Spinal cord (tissue), 10 donors: ENCODE data around the gene ADAMTSL1. TPM values are rescaled to one million over a fixed set of nuclear protein-coding genes. Genes with fewer than 3 reads are reported as not detected.

Experiments used
- DNase-seq, 6 donors: peaks; one replicate each; pipeline versions ENCODE4 v3.0.0 to v3.0.0-alpha.2; 2013 to 2015; ENCODE audit warnings: low spot score in 6 of 6, low read depth in 4 of 6
- H3K27ac ChIP-seq: one replicate; pipeline ENCODE4 v1.5.1; 2013; ENCODE audit warnings: low read depth, low read length, control low read depth
- H3K27me3 ChIP-seq: one replicate; pipeline ENCODE4 v1.6.1; 2013; ENCODE audit warnings: low read length; ENCODE audit not compliant: control insufficient read depth, insufficient read depth
- H3K36me3 ChIP-seq: one replicate; pipeline ENCODE4 v1.6.1; 2013; ENCODE audit warnings: low read length; ENCODE audit not compliant: control insufficient read depth, insufficient read depth
- H3K4me1 ChIP-seq: one replicate; pipeline ENCODE4 v1.6.1; 2013; ENCODE audit warnings: low read length; ENCODE audit not compliant: control insufficient read depth, insufficient read depth
- H3K4me3 ChIP-seq: one replicate; pipeline ENCODE4 v1.5.1; 2013; ENCODE audit warnings: low read depth, low read length, control low read depth
- H3K9me3 ChIP-seq: one replicate; pipeline ENCODE4 v1.6.1; 2013; ENCODE audit warnings: low read length; ENCODE audit not compliant: control insufficient read depth, insufficient read depth
- WGBS: methylation state at CpG from one replicate; pipeline ENCODE4 v1.1.5; 2013; ENCODE audit warnings: missing lambda C conversion rate; ENCODE audit not compliant: insufficient coverage; 5-methylcytosine and 5-hydroxymethylcytosine counted together
- polyA plus RNA-seq, 2 donors: library from polyadenylated mRNA; unstranded; fragments of 120-200 nt; gene quantifications; one replicate each; pipeline ENCODE4 v1.2.1, GENCODE V29; 2013; ENCODE audit not compliant: insufficient read length in 2 of 2
- total RNA-seq, 2 donors: library from RNA; depleted of rRNA in 1 of 2; stranded (reverse); fragments of 120-200 nt in 1 of 2; fragments of >200 nt in 1 of 2; gene quantifications; one replicate each; pipeline versions ENCODE4 v1.2.3 to v1.2.4, GENCODE V29; 2013 to 2014
- donor health status: healthy.

ADAMTSL1 gene
- total and polyA plus RNA-seq, 4 donors: 21.7 to 35.3 (median 28.4) TPM

- peaks cover 21% of the 10 kb centered on the region for H3K36me3 ChIP-seq
- no peak overlapping the region for H3K4me3 ChIP-seq
- DNase-seq: no peak
- 98% methylated on average over 70 of the region's 73 CpGs for WGBS
- H3K27me3 ChIP-seq: no peaks in the 10 kb centered on the region
- H3K9me3 ChIP-seq: no peaks in the 10 kb centered on the region
- no peaks in the 10 kb centered on the region for H3K4me1 ChIP-seq
- H3K27ac ChIP-seq: no peak overlapping the region
Measured at GRCh38 chr9:18776836-18777820, 303.2 kb downstream of the ADAMTSL1 start.

DNA sequence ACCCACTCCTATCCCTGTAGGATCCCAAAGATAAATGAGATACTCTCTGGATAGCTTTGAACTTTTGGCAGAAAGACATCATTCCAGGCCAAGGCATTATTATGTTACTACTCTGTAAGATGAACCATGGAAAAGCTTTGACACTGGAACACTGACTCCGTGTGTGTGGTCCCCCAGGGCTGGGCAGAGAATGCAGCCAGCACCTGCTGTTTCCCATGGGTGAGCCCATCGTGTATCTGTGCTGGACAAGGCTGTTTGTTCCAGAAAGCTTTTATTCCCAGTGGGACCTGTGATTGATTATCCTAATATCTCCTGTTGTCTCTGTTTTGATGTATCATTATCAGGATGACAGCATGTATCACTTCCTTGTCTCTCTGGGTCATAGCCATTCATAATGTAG is 304.2 kb downstream of the ADAMTSL1 start:
- no peaks in the 10 kb centered on the region for H3K9me3 ChIP-seq
- DNase-seq: no peak
- no peak overlapping the region for H3K4me3 ChIP-seq
- peaks cover 21% of the 10 kb centered on the region for H3K36me3 ChIP-seq
- 58% methylated on average over 1 of the region's 2 CpGs for WGBS
- no peaks in the 10 kb centered on the region for H3K4me1 ChIP-seq
- no peaks in the 10 kb centered on the region for H3K27me3 ChIP-seq
- no peak overlapping the region for H3K27ac ChIP-seq

DNA sequence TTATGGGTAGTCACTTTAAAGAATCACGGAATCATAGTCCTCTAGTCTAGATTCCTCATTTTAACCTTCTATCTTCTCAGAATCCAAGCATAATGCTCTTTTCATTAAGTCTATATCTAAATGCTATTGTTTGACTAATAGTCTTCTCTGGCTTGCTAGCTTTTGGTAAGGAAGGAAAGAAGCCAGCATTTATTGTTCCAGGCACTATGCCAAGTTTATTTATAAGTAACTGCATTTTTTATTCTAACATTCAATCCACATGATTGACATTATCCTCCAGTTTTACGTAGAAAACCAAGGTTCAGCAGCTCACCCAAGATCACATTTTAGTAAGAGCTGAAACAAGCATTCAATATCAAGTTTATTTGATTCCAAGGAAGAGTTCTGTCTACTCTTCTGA is 304.9 kb downstream of the ADAMTSL1 start:
- H3K36me3 ChIP-seq: peaks cover 21% of the 10 kb centered on the region
- no peaks in the 10 kb centered on the region for H3K9me3 ChIP-seq
- no CpG with 5 or more reads among the region's 2 CpGs for WGBS

DNA sequence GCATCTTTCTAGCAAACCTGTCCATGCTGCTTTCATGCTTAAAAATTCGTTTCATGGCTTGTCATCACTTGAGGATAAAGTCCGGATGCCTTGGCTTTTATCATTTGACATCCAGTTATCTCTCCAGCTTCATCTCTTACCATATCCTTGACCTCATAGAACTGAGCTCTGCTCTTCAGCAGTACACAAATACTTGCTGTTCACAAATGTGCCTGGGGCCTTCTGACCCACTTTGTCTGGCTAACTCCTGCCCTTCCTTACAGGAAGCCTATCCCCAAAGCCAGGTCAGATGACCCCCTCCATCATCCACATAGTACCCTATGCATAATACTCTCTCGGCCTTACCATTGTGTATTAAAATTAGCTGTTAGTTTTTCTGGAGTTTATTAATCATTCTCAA is 310.0 kb downstream of the ADAMTSL1 start:
- Histone ChIP-seq H3K27ac (no peak overlapping the region), H3K9me3 (no peaks in the 10 kb centered on the region), H3K4me3 (no peak overlapping the region), H3K4me1 (no peaks in the 10 kb centered on the region), H3K27me3 (no peaks in the 10 kb centered on the region), H3K36me3 (no peaks in the 10 kb centered on the region)
- DNase-seq: no peak
- WGBS: 75% methylated on average over 2 of the region's 3 CpGs

More for the DNA sequence above, 304.9 kb downstream of the ADAMTSL1 start:
- no peaks in the 10 kb centered on the region for H3K27me3 ChIP-seq
- H3K27ac ChIP-seq: no peak overlapping the region
- DNase-seq: no peak
- no peak overlapping the region for H3K4me3 ChIP-seq
- no peaks in the 10 kb centered on the region for H3K4me1 ChIP-seq

DNA sequence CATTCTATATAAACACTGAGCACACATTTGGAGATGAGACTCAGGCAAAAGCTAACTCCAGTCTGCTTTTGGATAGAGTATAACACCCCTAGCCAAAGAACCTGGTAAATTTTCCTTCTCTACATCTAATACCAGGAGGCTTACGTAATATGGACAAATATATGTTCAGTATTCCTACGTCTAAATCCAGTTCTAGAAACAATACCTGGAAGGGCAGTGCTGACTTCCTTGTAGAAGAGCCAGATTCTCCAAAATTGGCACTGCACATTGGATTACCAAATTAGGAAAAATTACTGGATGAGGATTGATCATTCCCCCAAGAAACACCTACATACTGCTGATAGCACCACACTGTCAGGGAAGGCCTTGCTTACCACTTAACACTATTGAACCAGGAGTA is 311.7 kb downstream of the ADAMTSL1 start:
- no peak overlapping the region for H3K27ac ChIP-seq
- H3K27me3 ChIP-seq: no peaks in the 10 kb centered on the region
- no peaks in the 10 kb centered on the region for H3K4me1 ChIP-seq
- H3K4me3 ChIP-seq: no peak overlapping the region
- WGBS: no CpG with 5 or more reads among the region's 2 CpGs
- no peaks in the 10 kb centered on the region for H3K9me3 ChIP-seq
- DNase-seq: no peak
- no peaks in the 10 kb centered on the region for H3K36me3 ChIP-seq

GRCh38 chr9:18786196-18786595 is 312.2 kb downstream of the ADAMTSL1 start:
- no peaks in the 10 kb centered on the region for H3K9me3 ChIP-seq
- no peaks in the 10 kb centered on the region for H3K4me1 ChIP-seq
- H3K36me3 ChIP-seq: no peaks in the 10 kb centered on the region
- no peaks in the 10 kb centered on the region for H3K27me3 ChIP-seq
- no peak for DNase-seq
- 83% methylated on average over 2 of the region's 3 CpGs for WGBS
- H3K4me3 ChIP-seq: no peak overlapping the region
- no peak overlapping the region for H3K27ac ChIP-seq

DNA sequence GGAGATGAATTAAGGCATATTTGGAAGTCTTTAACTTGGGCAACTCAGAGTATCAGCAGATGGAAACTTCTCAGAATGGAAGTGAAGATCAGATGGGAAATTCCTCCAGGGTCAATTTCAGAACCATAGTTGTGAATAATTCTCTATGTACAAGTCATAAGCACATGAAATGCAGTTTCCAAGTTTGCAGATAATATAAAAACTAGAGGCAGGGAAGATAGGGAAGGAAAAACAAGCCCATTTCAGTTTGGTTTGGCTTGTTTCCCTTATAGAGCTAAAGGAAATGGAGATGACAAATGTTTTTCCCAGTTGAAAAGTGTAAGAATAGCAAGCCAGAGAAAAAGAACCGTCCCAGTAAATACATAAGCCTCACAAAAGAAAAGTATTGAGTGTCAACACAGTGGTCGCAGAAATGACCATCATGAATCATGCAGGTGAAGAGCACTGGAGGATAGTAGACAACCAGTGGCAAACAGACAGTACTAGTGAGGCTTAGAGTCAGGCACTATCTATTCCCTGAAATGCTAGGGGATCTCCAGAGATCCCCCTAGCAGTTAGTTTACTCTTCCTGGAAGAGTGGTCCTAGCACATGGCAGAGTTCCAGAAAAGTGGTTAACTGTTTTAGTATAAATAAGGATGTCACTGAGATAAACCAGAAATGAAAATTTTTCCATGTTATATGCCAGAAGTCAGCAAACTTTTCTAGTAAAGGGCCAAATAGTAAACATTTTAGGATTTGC is 313.1 kb downstream of the ADAMTSL1 start:
- DNase-seq: no peak
- 100% methylated on average over 1 of the region's 2 CpGs for WGBS
- no peaks in the 10 kb centered on the region for H3K27me3 ChIP-seq
- no peak overlapping the region for H3K4me3 ChIP-seq
- H3K9me3 ChIP-seq: no peaks in the 10 kb centered on the region
- no peaks in the 10 kb centered on the region for H3K36me3 ChIP-seq
- H3K27ac ChIP-seq: no peak overlapping the region
- no peaks in the 10 kb centered on the region for H3K4me1 ChIP-seq

- Histone ChIP-seq H3K27ac (no peak overlapping the region), H3K36me3 (no peaks in the 10 kb centered on the region), H3K9me3 (no peaks in the 10 kb centered on the region), H3K4me1 (no peaks in the 10 kb centered on the region), H3K4me3 (no peak overlapping the region), H3K27me3 (no peaks in the 10 kb centered on the region)
- 93% methylated on average over 4 of the region's 10 CpGs for WGBS
- DNase-seq: no peak
Measured at GRCh38 chr9:18788256-18788655, 314.3 kb downstream of the ADAMTSL1 start.

- H3K4me1 ChIP-seq: peaks cover 2% of the 10 kb centered on the region
- DNase-seq: peak in 2 of 6 donors; percentile 37 to 40
- H3K9me3 ChIP-seq: no peaks in the 10 kb centered on the region
- H3K4me3 ChIP-seq: no peak overlapping the region
- H3K27ac ChIP-seq: no peak overlapping the region
- no peaks in the 10 kb centered on the region for H3K36me3 ChIP-seq
- WGBS: no CpG with 5 or more reads among the region's 5 CpGs
- H3K27me3 ChIP-seq: no peaks in the 10 kb centered on the region
Measured at GRCh38 chr9:18791074-18791473, 317.1 kb downstream of the ADAMTSL1 start.
